ENCODE results near the gene DDX41.

DDX41 gene

GRCh38 chr5:177467436-177467835 is 49.3 kb downstream of the DDX41 start:
- FAIRE-seq: no peak

GRCh38 chr5:177466861-177467260 is 49.9 kb downstream of the DDX41 start:
- no peak for FAIRE-seq

- no peak for FAIRE-seq
Measured at GRCh38 chr5:177465044-177465443, 51.7 kb downstream of the DDX41 start.

GRCh38 chr5:177462021-177462670 is 54.6 kb downstream of the DDX41 start:
- FAIRE-seq: no peak
